ENCODE results near the gene REPIN1. TPM values are rescaled to one million over a fixed set of nuclear protein-coding genes. Genes with fewer than 3 reads are reported as not detected.
A peak's percentile ranks its signal among the peaks of the same experiment; 100 is the strongest.

The REPIN1 gene
- total and polyA plus RNA-seq, 9 of the 15 experiments (the other 6 are each of a cell fraction or from before 2014, with no cell fraction given): 8.1 to 283 (median 94.3) TPM

GRCh38 chr7:150322114-150322832, 46.3 kb upstream of the REPIN1 start:
- in situ Hi-C loops (cut with MboI): loop anchor here (5.0 kb wide), 1 partner anchor 35 kb away; no protein-coding TSS in a partner anchor
- peak overlapping the region; percentile 99 for H3K27ac ChIP-seq (ENCODE audit: extremely low read depth, low read depth, low read length)
- FAIRE-seq (peak; percentile 94), ATAC-seq (peak; percentile 71), DNase-seq (ENCODE audit: extremely low read depth in 1 of 4, low spot score in 3 of 4) (peak; percentile 22 to 98 (median 50))
- ChIA-PET POLR2A (interaction anchor here (0.6 to 5.9 kb wide), 7 partner anchors 9 to 643 kb away, joined by 3 to 35 read pairs (median 4); partner anchors contain the start of gene REPIN1), CTCF (ENCODE audit: low intra/inter-chr PET ratio) (interaction anchor here (1.4 kb wide), 1 partner anchor 36 kb away, joined by 3 read pairs; no protein-coding TSS in a partner anchor)
- peak overlapping the region; percentile 100 for H3K4me2 ChIP-seq (ENCODE audit: insufficient read depth, low read length)
- H3K4me3 ChIP-seq: peak overlapping the region; percentile 68
- H2AFZ ChIP-seq (ENCODE audit: low read depth, low read length): peak overlapping the region; percentile 79
- no peaks in the 10 kb centered on the region for H3K27me3 ChIP-seq (ENCODE audit: control insufficient read depth in 2 of 2, insufficient read depth in 2 of 2, low read length in 2 of 2)
- WGBS (ENCODE audit: insufficient coverage, low coverage, missing lambda C conversion rate): 0% methylated on average over 4 of the region's 4 CpGs
- no TSS peak for BruUV-seq (replicated peaks)
- H3K9me3 ChIP-seq (replicated peaks; ENCODE audit: control insufficient read depth, insufficient read depth, low read depth, low read length): no peaks in the 10 kb centered on the region
- H3K36me3 ChIP-seq (ENCODE audit: control insufficient read depth, insufficient read depth, low read length): peaks cover 42% of the 10 kb centered on the region
- H3K4me1 ChIP-seq (replicated peaks in 1 of 2; ENCODE audit: control insufficient read depth in 2 of 2, insufficient read depth in 2 of 2, low read length in 2 of 2): peaks cover 52 to 62% of the 10 kb centered on the region in 2 experiments
- intact Hi-C loops (cut with micrococcal nuclease): loop anchor here (1.0 to 5.0 kb wide), 4 partner anchors 10 to 635 kb away; partner anchors contain the start of gene REPIN1
- H3K9ac ChIP-seq (ENCODE audit: insufficient read depth in 1 of 2, low read depth in 2 of 2, low read length in 2 of 2): peak overlapping the region; percentile 96
- peaks cover 82% of the 10 kb centered on the region for H3K79me2 ChIP-seq (ENCODE audit: control insufficient read depth, insufficient read depth, low read length)
- H3K9me1 ChIP-seq (ENCODE audit: control insufficient read depth, insufficient read depth, low read length): no peaks in the 10 kb centered on the region
- no peaks in the 10 kb centered on the region for H4K20me1 ChIP-seq (replicated peaks; ENCODE audit: control insufficient read depth, insufficient read depth, low read length)
- TF ChIP-seq ZNF23 (CRISPR knock-in tag; IDR thresholded peaks at IDR 0.05) (no peak), CEBPG (CRISPR knock-in tag; IDR thresholded peaks at IDR 0.05) (no peak; the same call in 1 of the 2 replicates), CEBPG (tag; conservative IDR thresholded peaks at IDR 0.05 in 1 of 2, IDR thresholded peaks at IDR 0.05 in 1 of 2) (0 out of 4 replicates have a peak, but pooled peaks of 1 of the 2 experiments have one; percentile 6), ZNF707 (CRISPR knock-in tag; conservative IDR thresholded peaks at IDR 0.05) (no peak), MXI1 (IDR thresholded peaks at IDR 0.05; ENCODE audit: low read depth, low read length) (0 out of 2 replicates have a peak, but pooled peaks have one; percentile 34), ZNF408 (CRISPR knock-in tag; IDR thresholded peaks at IDR 0.05; ENCODE audit: low read depth) (no peak), ARID4B (CRISPR knock-in tag; IDR thresholded peaks at IDR 0.05) (no peak), ZZZ3 (IDR thresholded peaks at IDR 0.05) (no peak), AFF1 (IDR thresholded peaks at IDR 0.05; ENCODE audit: low read depth in 1 of 2, partially characterized antibody in 2 of 2) (no peak), ZBTB5 (IDR thresholded peaks at IDR 0.05) (no peak)

All from K562 (cell line).